GM18498 (cell line): ENCODE data around the gene TSHZ2.

ENCODE experiments used
- ATAC-seq: cut with Tn5 transposase; IDR thresholded peaks from one replicate; pipeline ENCODE4 v1.9.1; 2021; ENCODE audit warnings: mild to moderate bottlenecking, moderate library complexity; ENCODE audit not compliant: unreplicated experiment

Gene TSHZ2

GRCh38 chr20:53126185-53126584, 154.0 kb downstream of the TSHZ2 start:
- no peak for ATAC-seq

- ATAC-seq = no peak
Measured at GRCh38 chr20:53127027-53127426, 154.9 kb downstream of the TSHZ2 start.

- ATAC-seq = no peak
Measured at GRCh38 chr20:53128004-53128403, 155.8 kb downstream of the TSHZ2 start.

- ATAC-seq = no peak
Measured at GRCh38 chr20:53129563-53129962, 157.4 kb downstream of the TSHZ2 start.

- no peak for ATAC-seq
Measured at GRCh38 chr20:53130795-53131194, 158.6 kb downstream of the TSHZ2 start.

- ATAC-seq = no peak
Measured at GRCh38 chr20:53133125-53133524, 161.0 kb downstream of the TSHZ2 start.

- ATAC-seq = no peak
Measured at GRCh38 chr20:53133628-53134027, 161.5 kb downstream of the TSHZ2 start.

GRCh38 chr20:53136473-53136872, 164.3 kb downstream of the TSHZ2 start:
- no peak for ATAC-seq

- peak; percentile 98 for ATAC-seq
Measured at GRCh38 chr20:53138454-53139262, 166.5 kb downstream of the TSHZ2 start.

GRCh38 chr20:53141201-53142050, 169.3 kb downstream of the TSHZ2 start:
- ATAC-seq = no peak

GRCh38 chr20:53142225-53143127, 170.3 kb downstream of the TSHZ2 start:
- ATAC-seq = no peak

- ATAC-seq = peak; percentile 65
Measured at GRCh38 chr20:53146201-53146891, 174.2 kb downstream of the TSHZ2 start.

- no peak for ATAC-seq
Measured at GRCh38 chr20:53148771-53149147, 176.6 kb downstream of the TSHZ2 start.

- no peak for ATAC-seq
Measured at GRCh38 chr20:53149148-53149889, 177.2 kb downstream of the TSHZ2 start.

GRCh38 chr20:53149890-53150205, 177.7 kb downstream of the TSHZ2 start:
- no peak for ATAC-seq

GRCh38 chr20:53150532-53150931, 178.4 kb downstream of the TSHZ2 start:
- ATAC-seq = no peak

- ATAC-seq = no peak
Measured at GRCh38 chr20:53152228-53152627, 180.1 kb downstream of the TSHZ2 start.

- peak; percentile 38 for ATAC-seq
Measured at GRCh38 chr20:53154540-53154939, 182.4 kb downstream of the TSHZ2 start.

- ATAC-seq = peak; percentile 79
Measured at GRCh38 chr20:53157443-53158408, 185.6 kb downstream of the TSHZ2 start.
